T-cell (primary cell): ENCODE measurements around the gene STXBP5. TPM values are rescaled to one million over a fixed set of nuclear protein-coding genes. Genes with fewer than 3 reads are reported as not detected.
A peak's percentile ranks its signal among the peaks of the same experiment; 100 is the strongest.

ENCODE experiments used
- ATAC-seq, 4 experiments: fragments of 200-7000 bp in 3 of 4; fragments of 150-1000 bp in 1 of 4; cut with Tn5 transposase; replicated peaks in 1 of 4; 1 replicate in 3 of 4; 2 replicates in 1 of 4; pipeline ENCODE4 v1.10.0; 2021; ENCODE audit warnings: moderate library complexity in 3 of 4, mild to moderate bottlenecking in 2 of 4, moderate number of reproducible peaks in 1 of 4
- CTCF ChIA-PET, 2 donors: fragments of 300-600 bp; sonication (Branson Sonifier 250); formaldehyde crosslinking; loops; one replicate each; lab custom pipeline; 2022; ENCODE audit warnings: antibody characterized with exemption in 2 of 2; lab: Charles Lee
- POLR2A ChIA-PET, 2 donors: fragments of 300-600 bp; sonication (Branson Sonifier 250); formaldehyde crosslinking; loops; one replicate each; lab custom pipeline; 2022; ENCODE audit warnings: antibody characterized with exemption in 2 of 2; lab: Charles Lee
- DNase-seq, 35 experiments: peaks; one replicate each; pipeline versions ENCODE4 v3.0.0 to v3.0.0-alpha.2; 2013 to 2023
- H3K27ac ChIP-seq: one replicate; pipeline ENCODE4 v1.5.1; 2013; ENCODE audit warnings: low read length
- H3K27me3 ChIP-seq, 2 experiments: replicated peaks in 1 of 2; 1 replicate in 1 of 2; 2 replicates in 1 of 2; pipeline versions ENCODE4 v1.6.1 to v1.7.0; 2013; ENCODE audit warnings: low read length in 1 of 2, mixed read lengths in 1 of 2; ENCODE audit not compliant: control insufficient read depth in 2 of 2, insufficient read depth in 2 of 2; ENCODE audit errors: extremely low read depth in 1 of 2
- H3K36me3 ChIP-seq, 2 donors: 1 replicate in 1 of 2; 2 replicates in 1 of 2; pipeline versions ENCODE4 v1.6.1 to v1.7.0; 2013; ENCODE audit warnings: low read length in 1 of 2; ENCODE audit not compliant: control insufficient read depth in 2 of 2, insufficient read depth in 1 of 2; ENCODE audit errors: extremely low read depth in 1 of 2
- H3K4me1 ChIP-seq, 2 experiments: 1 replicate in 1 of 2; 2 replicates in 1 of 2; pipeline versions ENCODE4 v1.6.1 to v1.7.0; 2013; ENCODE audit warnings: low read length in 2 of 2, mixed read lengths in 1 of 2; ENCODE audit not compliant: insufficient read depth in 2 of 2, control insufficient read depth in 1 of 2; ENCODE audit errors: extremely low read depth in 1 of 2
- H3K4me3 ChIP-seq, 2 donors: 1 replicate in 1 of 2; 2 replicates in 1 of 2; pipeline versions ENCODE4 v1.5.1 to v1.7.0; 2013; ENCODE audit warnings: mild to moderate bottlenecking in 2 of 2, low read length in 1 of 2, moderate library complexity in 1 of 2; ENCODE audit not compliant: control insufficient read depth in 1 of 2; ENCODE audit errors: extremely low read depth in 1 of 2
- H3K9me3 ChIP-seq: 2 replicates; pipeline ENCODE4 v1.7.0; 2013
- H3K27ac Mint-ChIP-seq, 2 donors: one replicate each; pipeline ENCODE4 v1.8.0; 2020 to 2021; ENCODE audit warnings: mild to moderate bottlenecking in 2 of 2, mixed read lengths in 2 of 2
- H3K27me3 Mint-ChIP-seq, 2 donors: one replicate each; pipeline ENCODE4 v1.8.0; 2021 to 2022; ENCODE audit warnings: mixed read lengths in 2 of 2
- H3K36me3 Mint-ChIP-seq: one replicate; pipeline ENCODE4 v1.8.0; 2021; ENCODE audit warnings: mixed read lengths
- H3K4me1 Mint-ChIP-seq, 3 donors: one replicate each; pipeline ENCODE4 v1.8.0; 2020 to 2022; ENCODE audit warnings: mixed read lengths in 3 of 3, mild to moderate bottlenecking in 1 of 3
- H3K4me3 Mint-ChIP-seq, 3 donors: one replicate each; pipeline ENCODE4 v1.8.0; 2020 to 2022; ENCODE audit warnings: mild to moderate bottlenecking in 3 of 3, mixed read lengths in 3 of 3, moderate library complexity in 3 of 3
- H3K9me3 Mint-ChIP-seq, 3 donors: one replicate each; pipeline ENCODE4 v1.8.0; 2020 to 2022; ENCODE audit warnings: mixed read lengths in 3 of 3
- WGBS: methylation state at CpG from one replicate; pipeline ENCODE4 v1.1.5; 2013; ENCODE audit warnings: missing lambda C conversion rate; ENCODE audit not compliant: insufficient coverage; 5-methylcytosine and 5-hydroxymethylcytosine counted together
- total RNA-seq, 35 experiments: library from RNA in 6 of 35; stranded (reverse) in 6 of 35; fragments of 120-200 nt in 1 of 35; gene quantifications; one replicate each; pipeline versions ENCODE4 v1.2.1 to v1.2.4 and lab custom pipeline; 2013 to 2026

Gene STXBP5
- total RNA-seq, 5 donors from 2014 or later (not counting 1 experiment from before 2014, with no cell fraction given): 24.1 to 35.4 (median 27.8) TPM

DNA sequence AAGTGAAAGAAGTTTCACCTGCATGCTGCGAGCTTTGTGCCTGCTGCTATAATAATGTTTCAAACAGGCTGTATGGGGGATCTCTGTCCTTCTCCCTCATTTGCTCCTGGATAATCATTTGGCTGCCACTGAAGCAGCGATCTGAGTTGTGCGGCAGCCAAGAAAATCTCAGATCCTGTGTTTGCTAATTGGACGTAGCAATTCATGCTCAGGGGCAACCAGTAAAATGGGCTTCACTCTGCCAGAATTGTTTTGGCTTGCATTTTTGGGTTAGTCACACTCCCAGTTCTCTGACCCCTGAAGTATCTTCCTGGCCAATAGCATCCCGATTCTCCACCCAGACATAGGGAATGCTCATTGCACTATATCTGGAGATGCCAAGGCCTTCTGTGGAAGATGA, 13.7 kb upstream of the STXBP5 start:
- H3K4me1 ChIP-seq: peaks cover 0 to 3% of the 10 kb centered on the region in 2 experiments
- H3K27ac ChIP-seq: no peak overlapping the region
- H3K9me3 ChIP-seq: no peaks in the 10 kb centered on the region
- ATAC-seq (no peak), DNase-seq (no peak)
- no peaks in the 10 kb centered on the region for H3K9me3 Mint-ChIP-seq
- peaks cover 3% of the 10 kb centered on the region in 2 donors for H3K27me3 Mint-ChIP-seq
- H3K27ac Mint-ChIP-seq: no peak overlapping the region
- CTCF ChIA-PET: no interaction called here
- H3K27me3 ChIP-seq: no peaks in the 10 kb centered on the region
- H3K36me3 ChIP-seq: no peaks in the 10 kb centered on the region
- POLR2A ChIA-PET: interaction anchor here in 1 of 2 donors (0.6 kb wide), 1 partner anchor 200 kb away, joined by 3 read pairs; no protein-coding TSS in a partner anchor
- no peak overlapping the region for H3K4me3 Mint-ChIP-seq
- no peaks in the 10 kb centered on the region for H3K36me3 Mint-ChIP-seq
- H3K4me3 ChIP-seq: no peak overlapping the region
- H3K4me1 Mint-ChIP-seq: peaks cover 8 to 11% (median 10%) of the 10 kb centered on the region in 3 donors
- WGBS: 82% methylated on average over 4 of the region's 5 CpGs

GRCh38 chr6:147192278-147192911, 11.8 kb upstream of the STXBP5 start:
- Mint-ChIP-seq H3K4me3 (no peak overlapping the region), H3K27me3 (no peaks in the 10 kb centered on the region), H3K36me3 (no peaks in the 10 kb centered on the region), H3K27ac (no peak overlapping the region), H3K4me1 (peaks cover 8 to 12% (median 11%) of the 10 kb centered on the region in 3 donors), H3K9me3 (no peaks in the 10 kb centered on the region)
- H3K4me3 ChIP-seq: no peak overlapping the region
- ATAC-seq: no peak
- no peaks in the 10 kb centered on the region for H3K27me3 ChIP-seq
- POLR2A ChIA-PET: no interaction called here
- DNase-seq: no peak
- CTCF ChIA-PET: interaction anchor here in 1 of 2 donors (0.7 kb wide), 1 partner anchor 37 kb away, joined by 3 read pairs; no protein-coding TSS in a partner anchor
- 86% methylated on average over 1 of the region's 3 CpGs for WGBS
- no peaks in the 10 kb centered on the region for H3K9me3 ChIP-seq
- H3K4me1 ChIP-seq: peaks cover 0 to 3% of the 10 kb centered on the region in 2 experiments
- H3K36me3 ChIP-seq: no peaks in the 10 kb centered on the region
- no peak overlapping the region for H3K27ac ChIP-seq

DNA sequence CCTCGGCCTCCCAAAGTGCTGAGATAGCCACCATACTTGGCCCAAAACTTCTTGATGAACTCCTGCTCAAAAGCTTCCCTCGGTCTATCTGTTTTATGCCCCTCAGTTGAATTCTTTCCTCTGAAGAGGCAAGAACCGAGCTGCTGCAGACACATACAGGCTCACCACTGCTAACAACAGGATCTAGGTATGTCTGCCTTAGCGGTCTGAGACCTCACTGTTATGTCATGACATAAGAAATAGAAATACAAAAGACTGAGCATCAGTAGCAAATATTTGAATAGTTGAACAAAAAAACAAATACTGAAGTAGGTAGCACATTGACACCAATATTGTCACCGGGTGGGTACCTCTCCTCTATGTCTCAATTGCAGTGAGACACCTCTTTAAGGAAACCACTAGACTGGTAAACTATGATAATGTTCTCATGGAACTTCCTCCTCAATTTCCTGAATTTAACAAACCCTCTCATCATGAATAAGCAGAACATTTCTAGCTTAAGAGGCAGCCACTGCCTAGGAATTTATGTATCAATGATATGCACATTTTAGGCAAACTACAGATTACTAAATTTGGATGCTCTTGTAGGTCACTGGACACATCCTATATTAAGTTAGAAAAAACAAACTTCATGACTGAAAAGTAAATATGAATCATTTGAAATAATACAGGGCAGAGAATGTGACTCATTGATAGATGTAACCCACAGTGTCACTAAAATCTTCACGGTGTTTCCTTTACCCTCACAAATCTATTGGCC, 9.4 kb upstream of the STXBP5 start:
- Histone ChIP-seq H3K4me1 (peaks cover 0 to 3% of the 10 kb centered on the region in 2 experiments), H3K27me3 (no peaks in the 10 kb centered on the region), H3K4me3 (no peak overlapping the region), H3K36me3 (no peaks in the 10 kb centered on the region), H3K27ac (no peak overlapping the region), H3K9me3 (no peaks in the 10 kb centered on the region)
- peaks cover 8 to 12% (median 11%) of the 10 kb centered on the region in 3 donors for H3K4me1 Mint-ChIP-seq
- POLR2A ChIA-PET: no interaction called here
- H3K27ac Mint-ChIP-seq: peak overlapping the region in 1 of 2 donors; percentile 53
- no peaks in the 10 kb centered on the region for H3K9me3 Mint-ChIP-seq
- WGBS: 67% methylated on average over 3 of the region's 6 CpGs
- no peak for DNase-seq
- ATAC-seq: peak in 3 of 4 experiments; percentile 34 to 40 (median 36)
- H3K36me3 Mint-ChIP-seq: no peaks in the 10 kb centered on the region
- no peaks in the 10 kb centered on the region for H3K27me3 Mint-ChIP-seq
- no peak overlapping the region for H3K4me3 Mint-ChIP-seq
- CTCF ChIA-PET: no interaction called here

DNA sequence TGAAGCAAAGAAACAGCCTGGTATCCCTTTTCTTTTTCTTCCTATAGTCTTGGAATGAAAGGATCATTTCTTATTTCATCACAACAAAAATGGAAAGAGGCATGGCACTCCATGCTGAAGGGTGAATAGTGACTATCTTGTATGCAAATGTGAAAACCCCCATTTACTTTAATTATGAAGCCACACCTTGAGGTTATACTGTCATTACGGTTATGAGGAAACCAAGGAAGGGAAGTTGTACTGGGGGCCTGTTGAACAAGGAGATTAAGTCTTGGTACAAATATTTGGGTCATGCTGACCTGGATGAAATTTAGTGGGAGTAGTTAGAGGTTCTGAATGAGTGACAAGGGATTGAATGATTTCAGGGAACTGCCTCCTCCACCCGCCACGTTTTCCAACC, 8.7 kb upstream of the STXBP5 start:
- H3K27me3 Mint-ChIP-seq: no peaks in the 10 kb centered on the region
- ATAC-seq: peak in 1 of 4 experiments; percentile 24
- Histone ChIP-seq H3K9me3 (no peaks in the 10 kb centered on the region), H3K27ac (no peak overlapping the region), H3K4me3 (no peak overlapping the region), H3K27me3 (no peaks in the 10 kb centered on the region), H3K4me1 (peaks cover 0 to 3% of the 10 kb centered on the region in 2 experiments), H3K36me3 (no peaks in the 10 kb centered on the region)
- no peak for DNase-seq
- H3K4me3 Mint-ChIP-seq: no peak overlapping the region
- no peak overlapping the region for H3K27ac Mint-ChIP-seq
- H3K36me3 Mint-ChIP-seq: no peaks in the 10 kb centered on the region
- 20% methylated on average over 1 of the region's 3 CpGs for WGBS
- peaks cover 8 to 12% (median 11%) of the 10 kb centered on the region in 3 donors for H3K4me1 Mint-ChIP-seq
- no peaks in the 10 kb centered on the region for H3K9me3 Mint-ChIP-seq
- ChIA-PET POLR2A (no interaction called here), CTCF (no interaction called here)

DNA sequence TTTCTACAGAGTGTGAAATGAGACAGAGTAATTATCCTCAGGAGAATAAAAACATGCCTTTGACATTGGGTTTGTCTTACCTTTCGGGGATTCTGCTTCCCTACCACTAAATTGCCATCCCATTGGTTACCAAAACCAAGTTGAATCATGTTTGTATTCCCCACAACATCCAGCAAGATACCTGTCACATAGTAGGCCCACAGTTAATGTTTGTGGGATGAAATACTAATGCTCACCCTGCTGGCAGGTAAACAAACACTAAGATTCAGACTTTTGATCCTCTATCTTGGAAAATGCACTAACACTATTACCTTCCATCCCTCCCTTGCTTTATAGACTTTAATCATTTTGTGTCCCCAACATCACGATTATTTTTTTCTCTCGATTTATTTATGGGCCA, 8.2 kb upstream of the STXBP5 start:
- WGBS: no CpG with 5 or more reads among the region's 3 CpGs
- Histone ChIP-seq H3K4me1 (peaks cover 0 to 3% of the 10 kb centered on the region in 2 experiments), H3K27ac (no peak overlapping the region), H3K36me3 (no peaks in the 10 kb centered on the region), H3K9me3 (no peaks in the 10 kb centered on the region), H3K4me3 (no peak overlapping the region), H3K27me3 (no peaks in the 10 kb centered on the region)
- Mint-ChIP-seq H3K27me3 (no peaks in the 10 kb centered on the region), H3K36me3 (no peaks in the 10 kb centered on the region), H3K27ac (no peak overlapping the region), H3K9me3 (no peaks in the 10 kb centered on the region), H3K4me1 (peaks cover 8 to 12% (median 11%) of the 10 kb centered on the region in 3 donors), H3K4me3 (no peak overlapping the region)
- ChIA-PET POLR2A (interaction anchor here in 1 of 2 donors (0.5 kb wide), 1 partner anchor 52 kb away, joined by 5 read pairs; no protein-coding TSS in a partner anchor), CTCF (no interaction called here)
- no peak for DNase-seq
- ATAC-seq: no peak

GRCh38 chr6:147200711-147201110, 3.5 kb upstream of the STXBP5 start:
- Mint-ChIP-seq H3K27ac (no peak overlapping the region), H3K4me3 (no peak overlapping the region), H3K36me3 (no peaks in the 10 kb centered on the region), H3K4me1 (peaks cover 13 to 19% (median 16%) of the 10 kb centered on the region in 3 donors), H3K27me3 (no peaks in the 10 kb centered on the region), H3K9me3 (no peaks in the 10 kb centered on the region)
- Histone ChIP-seq H3K27me3 (no peaks in the 10 kb centered on the region), H3K36me3 (no peaks in the 10 kb centered on the region), H3K4me3 (no peak overlapping the region), H3K9me3 (no peaks in the 10 kb centered on the region), H3K4me1 (peaks cover 11 to 16% of the 10 kb centered on the region in 2 experiments), H3K27ac (no peak overlapping the region)
- no CpG with 5 or more reads among the region's 1 CpG for WGBS
- no peak for DNase-seq
- CTCF ChIA-PET: no interaction called here
- ATAC-seq: no peak
- POLR2A ChIA-PET: no interaction called here
